EL (cell line): Measurements from ENCODE around the gene FAM229B.
"Not testable (repeated sequence)": the region's sequence is repeated elsewhere in the genome, so short reads cannot be mapped to it uniquely, and the experiment has no call there.

Experiments used
- DNase-seq: peaks from one replicate; pipeline ENCODE4 v3.0.0-alpha.2; 2016

Gene FAM229B, protein sequence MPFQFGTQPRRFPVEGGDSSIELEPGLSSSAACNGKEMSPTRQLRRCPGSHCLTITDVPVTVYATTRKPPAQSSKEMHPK

GRCh38 chr6:112087136-112087911, at the start of gene FAM229B, which contains the start of gene TUBE1:
Gene FAM229B (plus strand): TSS chr6:112087591. CDS start chr6:112099284, 11,693 bp downstream.
Gene TUBE1 (minus strand): TSS chr6:112087482. CDS start chr6:112087434, 48 bp downstream.
- peak; percentile 96 for DNase-seq

- peak; percentile 98 for DNase-seq
Observed at GRCh38 chr6:112037783-112038216, 49.6 kb upstream of the FAM229B start.

DNA sequence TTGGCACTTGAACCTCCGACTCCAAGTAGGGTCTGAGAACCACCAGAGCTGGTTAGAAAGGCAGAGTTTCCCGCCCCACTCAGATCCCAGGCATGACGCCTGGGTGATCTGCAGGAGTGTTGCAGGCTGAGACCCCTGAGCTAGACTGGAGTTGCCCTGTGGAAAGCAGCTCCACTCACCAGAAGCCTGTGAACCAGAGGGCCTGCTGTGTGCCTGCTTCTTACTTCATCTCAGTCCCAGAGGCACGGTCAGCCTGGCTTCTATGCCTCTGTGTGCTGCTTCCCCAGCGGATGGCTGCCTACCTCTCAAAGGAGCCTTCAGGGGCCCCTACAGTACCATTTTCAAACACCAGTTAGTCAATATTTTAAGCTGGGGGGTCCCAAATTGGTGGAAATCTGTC, 49.1 kb upstream of the FAM229B start:
- DNase-seq: no peak

DNA sequence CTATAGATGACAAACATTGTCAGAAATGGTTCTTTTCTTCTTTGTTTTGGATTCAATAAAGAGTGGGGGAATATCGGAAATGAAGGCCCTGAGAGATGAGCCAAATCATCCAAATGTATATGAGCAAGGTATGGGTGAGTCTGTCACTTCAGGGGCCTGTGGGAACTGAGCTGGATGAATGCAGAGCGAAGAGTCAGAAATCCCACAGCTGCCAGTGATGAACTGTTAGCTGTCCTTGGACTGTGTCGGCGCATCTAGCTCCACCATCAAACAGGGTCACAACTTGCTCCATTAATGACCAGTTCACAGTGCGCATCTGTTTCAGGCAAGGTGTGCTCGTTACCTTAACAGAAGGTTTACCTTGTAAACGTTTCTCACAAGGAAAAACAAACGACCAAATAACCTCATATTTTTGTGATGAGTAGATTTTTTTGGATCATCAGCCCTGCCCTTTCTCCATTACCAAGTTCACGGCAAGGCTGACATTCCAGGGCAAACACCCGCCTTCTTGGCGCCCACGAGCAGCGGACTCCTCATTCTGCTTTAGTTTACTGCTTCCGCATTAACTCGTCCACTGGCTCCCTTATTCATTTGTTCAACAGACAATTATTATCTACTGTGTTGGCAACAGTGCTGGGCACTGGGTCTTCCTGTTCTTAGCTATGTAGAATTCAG, 48.5 kb upstream of the FAM229B start:
- peak; percentile 67 for DNase-seq

GRCh38 chr6:112039431-112039770, 48.0 kb upstream of the FAM229B start:
- no peak for DNase-seq

DNA sequence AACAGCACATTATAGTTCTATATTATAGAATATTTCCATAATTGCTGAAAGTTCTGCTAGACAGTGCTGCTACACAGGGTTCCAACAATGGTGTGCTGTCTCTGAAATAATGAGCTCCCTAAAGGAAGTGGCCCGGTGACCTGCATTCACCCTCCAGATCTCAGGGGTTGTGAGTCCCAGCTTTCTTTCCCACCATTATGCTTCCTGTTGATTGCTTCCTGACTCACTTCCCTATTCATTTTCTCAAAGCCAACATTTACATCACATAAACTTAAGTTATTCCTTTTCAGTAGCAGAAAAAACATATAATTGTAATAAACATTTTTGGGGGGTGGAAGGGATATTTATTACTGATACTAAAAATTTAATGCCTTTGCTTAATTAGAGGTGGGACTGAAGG, 46.4 kb upstream of the FAM229B start:
- peak; percentile 40 for DNase-seq

GRCh38 chr6:112041535-112041934, 45.9 kb upstream of the FAM229B start:
- DNase-seq: no peak

DNA sequence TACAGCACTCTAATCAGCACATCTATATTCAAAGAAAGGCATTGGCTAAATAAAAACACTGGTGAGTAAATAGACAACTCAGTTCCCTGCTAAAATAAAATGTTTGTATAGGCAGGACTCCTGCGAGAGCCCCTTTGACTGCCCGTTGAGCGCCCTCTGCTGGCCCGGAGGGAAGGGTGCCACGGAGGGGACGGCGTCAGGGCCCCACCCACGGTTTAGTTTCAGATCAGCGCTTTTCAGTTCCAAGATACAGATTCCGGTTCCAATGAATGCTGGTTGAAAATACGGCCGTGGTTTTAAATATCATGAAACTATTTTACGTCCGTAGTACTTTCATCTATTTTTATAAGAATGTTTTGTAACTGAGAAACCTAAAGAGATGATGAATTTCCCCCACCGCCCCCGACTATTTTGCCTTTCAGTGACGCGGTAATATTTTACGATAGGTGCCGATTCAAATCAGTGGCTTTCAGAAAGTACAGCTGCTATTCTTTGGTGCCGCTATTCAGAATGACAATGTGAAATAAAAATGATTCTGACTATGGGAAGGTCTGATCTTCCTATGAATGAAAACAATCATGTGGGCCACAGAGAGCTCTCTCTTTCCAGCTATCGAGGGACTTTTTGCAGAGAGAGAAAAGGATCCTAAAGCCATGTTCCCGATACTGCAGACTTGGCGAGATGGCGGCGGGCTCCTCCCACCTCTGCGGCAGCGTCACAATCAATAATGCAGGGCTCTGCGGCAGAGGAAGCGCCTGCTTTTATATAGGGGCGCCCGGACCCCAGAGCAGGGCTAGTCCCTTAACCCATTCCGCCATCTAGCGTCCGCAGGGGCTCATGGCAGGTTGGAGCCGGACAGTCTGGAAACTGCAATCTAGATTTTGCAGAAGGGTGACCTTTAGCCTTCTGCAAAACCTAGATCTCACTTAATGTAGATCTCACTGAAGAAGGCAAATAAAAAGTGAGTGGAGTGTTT, 44.1 kb upstream of the FAM229B start:
- peak; percentile 95 for DNase-seq

DNA sequence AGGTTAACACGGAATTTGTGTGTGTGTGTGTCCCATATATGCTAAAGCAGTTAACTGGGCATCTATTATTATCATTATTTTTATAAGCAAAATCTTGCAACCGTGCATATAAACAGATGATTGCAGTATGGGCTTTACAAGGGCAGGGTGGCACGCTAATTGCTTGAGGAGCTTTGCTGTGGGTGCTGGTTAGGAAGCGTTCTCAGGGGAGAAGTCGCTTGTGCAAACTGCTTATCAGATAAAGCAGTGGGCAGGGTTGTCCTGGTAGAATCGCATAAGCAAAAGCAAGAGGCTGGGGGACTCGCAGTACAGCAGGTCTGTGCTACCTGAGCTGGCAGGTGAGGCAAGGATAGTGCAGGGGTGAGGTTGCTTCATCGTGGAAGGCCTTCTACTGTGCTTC, 43.2 kb upstream of the FAM229B start:
- no peak for DNase-seq

DNA sequence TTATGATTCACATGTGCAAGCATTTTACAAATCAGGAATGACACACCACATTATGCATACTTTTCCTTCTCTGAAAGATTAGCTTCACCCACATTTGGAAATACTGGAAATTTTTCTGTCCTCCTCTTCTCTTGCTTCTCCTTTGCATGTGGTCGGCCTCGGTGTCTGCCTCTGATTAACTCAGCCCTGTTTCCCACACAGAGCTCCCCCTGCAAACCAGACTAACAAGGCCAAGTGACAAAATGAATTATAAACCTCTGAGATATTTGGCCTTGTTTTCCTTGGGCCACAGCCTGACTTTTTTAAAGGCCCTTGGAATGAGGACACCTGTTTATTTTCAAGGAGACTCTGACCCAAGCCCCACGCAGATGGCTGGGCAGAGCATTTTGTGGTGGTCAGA, 42.5 kb upstream of the FAM229B start:
- DNase-seq: peak; percentile 93

- DNase-seq: not testable (repeated sequence)
Observed at GRCh38 chr6:112047523-112047922, 39.9 kb upstream of the FAM229B start.

DNA sequence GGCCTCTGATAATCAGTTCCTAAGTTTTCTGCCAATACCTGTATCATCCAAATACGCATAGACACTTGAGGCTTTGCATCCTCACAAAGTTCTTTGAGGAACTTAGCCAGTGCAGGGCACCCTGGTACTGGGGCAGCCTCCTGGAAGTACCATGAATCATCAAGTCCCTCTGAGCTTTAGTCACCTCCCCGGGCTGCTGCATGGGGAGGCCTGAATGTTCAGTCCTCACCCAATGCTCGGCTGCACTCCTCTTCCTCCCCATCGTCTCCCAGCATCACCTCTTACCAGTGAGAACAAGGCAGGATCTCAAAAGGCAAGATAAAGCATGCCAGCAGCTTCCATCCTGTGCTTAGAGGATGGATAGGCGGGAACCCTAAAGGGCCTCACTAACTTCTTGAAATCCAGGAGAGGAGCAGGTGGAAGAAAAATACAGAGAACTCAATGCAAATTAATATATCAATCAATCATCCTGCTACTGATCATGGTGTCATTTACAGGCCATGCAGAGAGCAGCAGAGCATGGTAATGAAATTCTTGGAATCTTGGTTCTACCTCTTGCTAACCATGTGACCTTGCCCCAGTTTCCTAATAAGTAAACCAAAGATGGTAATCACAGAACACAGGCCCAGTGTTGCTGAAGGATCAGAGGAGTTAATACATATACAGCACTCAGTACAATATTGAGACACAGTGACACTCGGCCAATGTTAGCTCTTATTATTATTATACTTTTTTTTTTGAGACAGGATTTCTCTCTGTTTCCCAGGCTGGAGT, 38.2 kb upstream of the FAM229B start:
- DNase-seq: peak; percentile 60

- DNase-seq: no peak
Observed at GRCh38 chr6:112049996-112050395, 37.4 kb upstream of the FAM229B start.

- no peak for DNase-seq
Observed at GRCh38 chr6:112050429-112050828, 37.0 kb upstream of the FAM229B start.

DNA sequence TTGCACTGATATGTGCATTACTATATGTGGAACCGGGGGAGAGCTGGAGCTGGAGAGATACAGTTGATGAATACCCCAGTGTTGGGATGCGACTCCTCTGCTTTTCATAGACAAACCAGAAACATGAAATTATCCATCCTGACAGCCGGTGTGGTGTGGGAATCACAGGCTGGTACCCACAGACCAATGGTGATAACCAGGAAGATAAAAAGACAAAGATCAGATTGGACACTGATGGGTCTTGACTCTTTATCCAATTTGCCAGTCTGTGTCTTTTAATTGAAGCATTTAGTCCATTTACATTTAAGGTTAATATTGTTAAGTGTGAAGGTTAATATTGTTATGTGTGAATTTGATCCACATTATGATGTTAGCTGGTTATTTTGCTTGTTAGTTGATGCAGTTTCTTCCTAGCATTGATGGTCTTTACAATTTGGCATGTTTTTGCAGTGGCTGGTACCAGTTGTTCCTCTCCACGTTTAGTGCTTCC, 36.1 kb upstream of the FAM229B start:
- not testable (repeated sequence) for DNase-seq

GRCh38 chr6:112054001-112054400, 33.4 kb upstream of the FAM229B start, which contains the start of gene CCN6:
Gene CCN6 (plus strand): TSS chr6:112054104. CDS start chr6:112054358, 254 bp downstream.
- no peak for DNase-seq

DNA sequence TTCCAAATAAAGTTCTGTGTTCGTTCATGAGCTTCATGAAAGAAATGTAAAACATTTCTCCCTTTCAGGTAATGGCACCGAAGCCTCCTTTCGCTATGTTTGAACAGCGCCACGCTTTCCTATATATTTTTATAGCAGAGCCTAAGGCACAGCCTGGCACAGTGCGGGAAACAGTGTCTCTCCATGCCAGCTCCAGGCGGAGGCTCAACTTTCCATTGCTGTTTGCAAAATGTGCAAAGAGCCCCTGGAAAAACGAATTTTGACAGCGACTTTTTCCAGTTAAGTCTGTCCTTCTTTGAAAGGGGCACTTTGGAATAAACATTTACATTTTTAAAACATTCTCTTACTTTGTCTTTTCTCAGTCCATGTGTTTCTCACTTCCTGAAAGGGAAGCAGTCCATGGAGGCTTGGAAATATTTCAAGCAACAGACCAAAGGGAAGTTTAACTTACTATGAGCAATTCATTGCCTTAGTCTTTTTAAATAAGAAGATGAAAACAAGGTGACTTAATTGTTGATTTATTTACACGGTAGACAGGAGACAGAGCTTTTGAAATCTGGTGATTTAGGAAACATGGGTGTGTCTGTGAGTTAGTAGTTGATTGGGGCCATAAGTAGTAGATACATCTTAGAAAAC, 32.7 kb upstream of the FAM229B start:
- no peak for DNase-seq

GRCh38 chr6:112058243-112059032, 29.0 kb upstream of the FAM229B start:
- DNase-seq: no peak

DNA sequence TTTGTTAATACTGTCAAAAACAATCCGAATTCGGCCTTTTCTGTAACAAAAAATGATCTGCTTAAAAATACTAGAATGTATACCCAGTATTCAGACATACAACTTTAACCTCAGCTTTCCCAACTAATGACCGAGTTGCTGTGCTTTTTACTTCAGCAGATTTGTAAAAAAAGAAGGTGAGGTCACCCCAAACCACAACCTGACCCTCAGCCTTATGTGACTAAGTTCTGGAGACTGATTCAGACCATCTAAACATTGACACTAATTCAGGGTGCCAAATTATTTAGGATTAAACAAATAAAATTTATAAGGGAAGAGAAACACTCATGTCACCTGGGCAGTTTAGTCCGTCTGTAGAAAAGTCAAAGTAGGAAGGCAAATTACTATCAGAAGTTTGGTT, 25.8 kb upstream of the FAM229B start:
- DNase-seq: peak; percentile 47

DNA sequence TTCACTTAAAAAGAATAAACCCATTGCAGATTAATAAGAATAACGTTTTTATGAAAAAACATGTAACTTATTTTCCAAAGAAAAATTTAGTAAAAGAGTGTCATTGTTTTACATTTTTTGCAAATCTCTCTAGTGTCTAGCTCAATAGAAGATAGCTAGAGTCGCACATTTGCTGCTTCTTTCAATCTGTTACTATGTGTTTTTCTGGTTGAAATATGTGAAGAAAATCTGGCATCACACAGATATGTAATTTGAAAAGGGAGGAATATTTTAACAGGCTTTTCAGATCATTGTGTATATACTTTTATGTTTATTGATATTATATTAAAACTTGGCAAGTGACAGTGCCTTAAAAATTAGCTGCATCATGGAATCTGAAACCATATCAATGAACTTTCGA, 24.4 kb upstream of the FAM229B start:
- no peak for DNase-seq
